ENCODE measurements around the gene COX19.

The COX19 gene

GRCh38 chr7:983616-984071 is 8.3 kb upstream of the COX19 start:
- Histone ChIP-seq H3K4me1 (ENCODE audit: control insufficient read depth, insufficient read depth, low read length) (no peaks in the 10 kb centered on the region; the same call in 1 of the 2 replicates), H3K36me3 (ENCODE audit: control insufficient read depth, insufficient read depth, low read length) (no peaks in the 10 kb centered on the region; the same call in 1 of the 2 replicates), H3K4me3 (ENCODE audit: low read length) (no peak overlapping the region), H3K9me3 (ENCODE audit: control insufficient read depth, insufficient read depth, low read length) (no peaks in the 10 kb centered on the region), H3K27ac (ENCODE audit: low read length) (no peak overlapping the region), H3K27me3 (ENCODE audit: control insufficient read depth, insufficient read depth, low read length) (no peaks in the 10 kb centered on the region)
- WGBS (ENCODE audit: insufficient coverage, insufficient read length), result no CpG with 5 or more reads among the region's 20 CpGs
- no peak for DNase-seq (ENCODE audit: low read depth, low spot score)

DNA sequence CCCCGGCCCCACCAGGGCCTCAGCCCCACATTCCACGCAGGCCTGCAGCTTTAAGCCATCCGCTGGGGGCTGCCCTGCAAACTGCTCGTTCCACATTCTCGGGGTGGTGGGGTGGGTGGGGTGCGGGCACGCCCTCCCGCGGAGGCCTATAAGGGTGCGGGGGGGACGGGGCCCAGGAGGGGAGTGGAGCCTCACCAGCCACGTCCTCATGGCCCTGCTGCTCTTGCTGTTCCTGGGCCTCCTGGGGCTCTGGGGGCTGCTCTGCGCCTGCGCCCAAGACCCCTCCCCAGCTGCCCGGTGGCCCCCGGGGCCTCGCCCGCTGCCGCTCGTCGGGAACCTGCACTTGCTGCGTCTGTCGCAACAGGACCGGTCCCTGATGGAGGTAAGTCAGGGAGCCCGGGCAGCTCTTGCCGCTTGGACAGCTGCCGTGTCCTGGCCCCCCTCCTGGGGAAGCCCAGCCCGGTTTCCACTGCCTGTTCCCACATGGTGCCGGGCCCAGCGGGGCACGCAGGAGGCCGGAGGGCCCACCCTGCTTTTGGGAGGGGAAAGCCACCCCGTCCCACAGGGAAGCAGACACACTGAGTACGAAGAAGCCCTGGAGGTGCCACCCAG is 7.8 kb upstream of the COX19 start, which contains the start of gene CYP2W1:
TSS of gene CYP2W1 (plus strand) at position 178 of the 612 bp plus-strand sequence. CDS start at position 209, 31 bp downstream.
- Histone ChIP-seq H3K27me3 (ENCODE audit: control insufficient read depth, insufficient read depth, low read length) (no peaks in the 10 kb centered on the region), H3K9me3 (ENCODE audit: control insufficient read depth, insufficient read depth, low read length) (no peaks in the 10 kb centered on the region), H3K36me3 (ENCODE audit: control insufficient read depth, insufficient read depth, low read length) (no peaks in the 10 kb centered on the region; the same call in 1 of the 2 replicates), H3K27ac (ENCODE audit: low read length) (no peak within 1 kb of the TSS), H3K4me1 (ENCODE audit: control insufficient read depth, insufficient read depth, low read length) (no peaks in the 10 kb centered on the region; the same call in 1 of the 2 replicates), H3K4me3 (ENCODE audit: low read length) (no peak within 1 kb of the TSS)
- DNase-seq (ENCODE audit: low read depth, low spot score), result no peak
- no CpG with 5 or more reads among the region's 34 CpGs for WGBS (ENCODE audit: insufficient coverage, insufficient read length)

- Histone ChIP-seq H3K4me1 (ENCODE audit: control insufficient read depth, insufficient read depth, low read length) (no peaks in the 10 kb centered on the region; the same call in 1 of the 2 replicates), H3K27me3 (ENCODE audit: control insufficient read depth, insufficient read depth, low read length) (no peaks in the 10 kb centered on the region), H3K36me3 (ENCODE audit: control insufficient read depth, insufficient read depth, low read length) (no peaks in the 10 kb centered on the region), H3K9me3 (ENCODE audit: control insufficient read depth, insufficient read depth, low read length) (no peaks in the 10 kb centered on the region), H3K27ac (ENCODE audit: low read length) (no peak overlapping the region), H3K4me3 (ENCODE audit: low read length) (no peak overlapping the region)
- no CpG with 5 or more reads among the region's 10 CpGs for WGBS (ENCODE audit: insufficient coverage, insufficient read length)
- no peak for DNase-seq (ENCODE audit: low read depth, low spot score)
Observed at GRCh38 chr7:982511-983003, 7.2 kb upstream of the COX19 start.

DNA sequence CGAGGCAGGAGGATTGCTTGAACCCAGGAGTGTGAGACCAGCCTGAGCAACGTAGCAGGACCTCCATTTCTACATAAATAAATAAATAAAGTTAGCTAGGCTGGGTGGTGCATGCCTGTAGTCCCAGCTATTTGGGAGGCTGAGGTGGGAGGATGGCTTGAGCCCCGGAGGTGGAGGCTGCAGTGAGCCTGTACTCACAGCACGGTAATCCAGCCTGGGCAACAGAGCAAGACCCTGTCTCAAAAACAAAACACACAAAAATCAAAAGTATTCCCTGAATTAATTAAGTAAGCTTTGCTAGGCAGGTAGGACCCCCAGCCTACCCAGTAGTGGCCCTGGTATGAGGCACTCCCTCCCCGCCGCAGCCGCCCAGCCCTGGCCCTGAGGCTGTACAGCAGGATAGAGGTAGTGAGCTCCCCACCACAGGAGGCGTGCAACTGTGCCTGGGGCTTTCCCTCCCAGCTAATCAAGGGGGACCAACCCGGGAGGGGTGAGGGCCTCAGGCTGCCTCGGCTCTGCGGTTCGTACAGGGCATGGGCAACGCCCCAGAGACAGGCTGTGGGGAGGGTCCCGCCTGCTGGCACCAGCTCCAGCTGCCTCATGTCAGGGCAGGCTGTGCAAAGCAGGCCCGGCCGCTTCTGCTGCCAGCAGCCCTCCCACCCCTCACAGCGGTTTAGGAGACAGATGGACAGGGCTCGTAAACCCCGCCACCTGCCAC is 6.6 kb upstream of the COX19 start:
- WGBS (ENCODE audit: insufficient coverage, insufficient read length), result no CpG with 5 or more reads among the region's 19 CpGs
- DNase-seq (ENCODE audit: low read depth, low spot score), result no peak
- Histone ChIP-seq H3K9me3 (ENCODE audit: control insufficient read depth, insufficient read depth, low read length) (no peaks in the 10 kb centered on the region), H3K4me3 (ENCODE audit: low read length) (no peak overlapping the region), H3K27me3 (ENCODE audit: control insufficient read depth, insufficient read depth, low read length) (no peaks in the 10 kb centered on the region), H3K4me1 (ENCODE audit: control insufficient read depth, insufficient read depth, low read length) (no peaks in the 10 kb centered on the region; the same call in 1 of the 2 replicates), H3K27ac (ENCODE audit: low read length) (no peak overlapping the region), H3K36me3 (ENCODE audit: control insufficient read depth, insufficient read depth, low read length) (no peaks in the 10 kb centered on the region)

- H3K27ac ChIP-seq (ENCODE audit: low read length), result no peak overlapping the region
- peaks cover 2% of the 10 kb centered on the region; the same call in 1 of the 2 replicates for H3K4me1 ChIP-seq (ENCODE audit: control insufficient read depth, insufficient read depth, low read length)
- DNase-seq (ENCODE audit: low read depth, low spot score), result no peak
- H3K4me3 ChIP-seq (ENCODE audit: low read length), result no peak overlapping the region
- no peaks in the 10 kb centered on the region for H3K36me3 ChIP-seq (ENCODE audit: control insufficient read depth, insufficient read depth, low read length)
- no CpG with 5 or more reads among the region's 15 CpGs for WGBS (ENCODE audit: insufficient coverage, insufficient read length)
- no peaks in the 10 kb centered on the region for H3K9me3 ChIP-seq (ENCODE audit: control insufficient read depth, insufficient read depth, low read length)
- no peaks in the 10 kb centered on the region for H3K27me3 ChIP-seq (ENCODE audit: control insufficient read depth, insufficient read depth, low read length)
Observed at GRCh38 chr7:979886-980571, 4.7 kb upstream of the COX19 start.

GRCh38 chr7:979151-979550 is 3.8 kb upstream of the COX19 start:
- no peak overlapping the region for H3K27ac ChIP-seq (ENCODE audit: low read length)
- no CpG with 5 or more reads among the region's 16 CpGs for WGBS (ENCODE audit: insufficient coverage, insufficient read length)
- H3K36me3 ChIP-seq (ENCODE audit: control insufficient read depth, insufficient read depth, low read length), result no peaks in the 10 kb centered on the region
- peaks cover 2% of the 10 kb centered on the region; the same call in 1 of the 2 replicates for H3K4me1 ChIP-seq (ENCODE audit: control insufficient read depth, insufficient read depth, low read length)
- no peak for DNase-seq (ENCODE audit: low read depth, low spot score)
- no peaks in the 10 kb centered on the region for H3K27me3 ChIP-seq (ENCODE audit: control insufficient read depth, insufficient read depth, low read length)
- H3K9me3 ChIP-seq (ENCODE audit: control insufficient read depth, insufficient read depth, low read length), result no peaks in the 10 kb centered on the region
- H3K4me3 ChIP-seq (ENCODE audit: low read length), result no peak overlapping the region

DNA sequence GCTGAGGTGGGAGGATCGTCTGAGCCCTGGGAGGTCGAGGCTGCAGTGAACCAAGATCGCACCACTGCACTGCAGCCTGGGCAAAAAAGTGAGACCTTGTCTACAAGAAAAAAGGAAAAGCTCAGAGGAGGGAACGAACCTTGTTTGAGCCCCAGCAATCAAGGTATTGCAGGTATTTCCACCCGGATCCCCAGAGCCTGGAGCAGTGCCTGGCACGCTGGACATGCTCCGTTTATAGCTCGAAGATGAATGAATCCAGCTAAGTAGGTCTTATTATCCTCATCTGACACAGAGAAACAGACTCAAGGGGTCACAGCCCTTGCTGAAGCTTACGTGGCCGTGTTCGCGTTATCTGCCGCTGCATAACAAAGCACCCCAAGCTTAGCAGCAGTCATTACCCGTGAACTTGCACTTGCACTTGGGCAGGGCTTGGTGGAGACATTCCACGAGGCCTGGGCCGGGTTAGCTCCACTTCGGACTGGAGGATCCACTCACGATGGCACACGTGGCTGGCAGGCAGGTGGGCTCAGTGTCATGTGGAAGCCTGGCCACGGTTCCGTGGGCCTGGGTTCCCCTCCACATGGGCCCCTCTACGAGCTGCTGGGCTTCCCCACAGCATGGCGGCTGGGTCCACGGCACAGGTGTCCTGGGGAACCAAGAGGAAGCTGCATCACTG is 3.2 kb upstream of the COX19 start:
- H3K27me3 ChIP-seq (ENCODE audit: control insufficient read depth, insufficient read depth, low read length), result no peaks in the 10 kb centered on the region
- peaks cover 2% of the 10 kb centered on the region; the same call in 1 of the 2 replicates for H3K4me1 ChIP-seq (ENCODE audit: control insufficient read depth, insufficient read depth, low read length)
- whole genome bisulfite sequencing (ENCODE audit: insufficient coverage, insufficient read length), result no CpG with 5 or more reads among the region's 24 CpGs
- H3K36me3 ChIP-seq (ENCODE audit: control insufficient read depth, insufficient read depth, low read length), result no peaks in the 10 kb centered on the region
- H3K4me3 ChIP-seq (ENCODE audit: low read length), result no peak overlapping the region
- no peak overlapping the region for H3K27ac ChIP-seq (ENCODE audit: low read length)
- DNase-seq (ENCODE audit: low read depth, low spot score), result no peak
- no peaks in the 10 kb centered on the region for H3K9me3 ChIP-seq (ENCODE audit: control insufficient read depth, insufficient read depth, low read length)

- Histone ChIP-seq H3K27me3 (ENCODE audit: control insufficient read depth, insufficient read depth, low read length) (no peaks in the 10 kb centered on the region), H3K36me3 (ENCODE audit: control insufficient read depth, insufficient read depth, low read length) (no peaks in the 10 kb centered on the region), H3K27ac (ENCODE audit: low read length) (no peak overlapping the region), H3K9me3 (ENCODE audit: control insufficient read depth, insufficient read depth, low read length) (no peaks in the 10 kb centered on the region), H3K4me1 (ENCODE audit: control insufficient read depth, insufficient read depth, low read length) (peaks cover 2% of the 10 kb centered on the region; the same call in 1 of the 2 replicates), H3K4me3 (ENCODE audit: low read length) (no peak overlapping the region)
- no CpG with 5 or more reads among the region's 7 CpGs for WGBS (ENCODE audit: insufficient coverage, insufficient read length)
- no peak for DNase-seq (ENCODE audit: low read depth, low spot score)
Observed at GRCh38 chr7:978049-978346, 2.6 kb upstream of the COX19 start.

- no CpG with 5 or more reads among the region's 19 CpGs for WGBS (ENCODE audit: insufficient coverage, insufficient read length)
- no peak overlapping the region for H3K27ac ChIP-seq (ENCODE audit: low read length)
- peaks cover 4% of the 10 kb centered on the region; the same call in 1 of the 2 replicates for H3K36me3 ChIP-seq (ENCODE audit: control insufficient read depth, insufficient read depth, low read length)
- no peaks in the 10 kb centered on the region for H3K27me3 ChIP-seq (ENCODE audit: control insufficient read depth, insufficient read depth, low read length)
- peaks cover 2% of the 10 kb centered on the region; the same call in 1 of the 2 replicates for H3K4me1 ChIP-seq (ENCODE audit: control insufficient read depth, insufficient read depth, low read length)
- H3K4me3 ChIP-seq (ENCODE audit: low read length), result no peak overlapping the region
- no peaks in the 10 kb centered on the region for H3K9me3 ChIP-seq (ENCODE audit: control insufficient read depth, insufficient read depth, low read length)
- DNase-seq (ENCODE audit: low read depth, low spot score), result no peak
Observed at GRCh38 chr7:977326-978048, 2.1 kb upstream of the COX19 start.
